Ecto neural progenitor cell (in vitro differentiated cells): ENCODE data around the gene HES2.
A peak's percentile ranks its signal among the peaks of the same experiment; 100 is the strongest.
"Not testable (repeated sequence)": the region's sequence is repeated elsewhere in the genome, so short reads cannot be mapped to it uniquely, and the experiment has no call there.

Experiments used
- DNase-seq: peaks from one replicate; pipeline ENCODE4 v3.0.0-alpha.2; 2018; ENCODE audit warnings: low spot score

Gene HES2

GRCh38 chr1:6389971-6390370 is 29.7 kb downstream of the HES2 start:
- no peak for DNase-seq

- DNase-seq: no peak
These were observed 33.3 kb downstream of the HES2 start for GRCh38 chr1:6386371-6386949.

- peak; percentile 86 for DNase-seq
These were observed 34.1 kb downstream of the HES2 start for GRCh38 chr1:6385488-6386191.

GRCh38 chr1:6384962-6385361 is 34.8 kb downstream of the HES2 start:
- DNase-seq: no peak

GRCh38 chr1:6384135-6384534 is 35.6 kb downstream of the HES2 start:
- no peak for DNase-seq

GRCh38 chr1:6380037-6380436 is 39.7 kb downstream of the HES2 start:
- DNase-seq: no peak

- DNase-seq: no peak
These were observed 41.5 kb downstream of the HES2 start for GRCh38 chr1:6378096-6378746.

GRCh38 chr1:6373961-6374720 is 45.6 kb downstream of the HES2 start:
- DNase-seq: no peak

GRCh38 chr1:6372236-6372635 is 47.5 kb downstream of the HES2 start:
- not testable (repeated sequence) for DNase-seq

- no peak for DNase-seq
These were observed 49.7 kb downstream of the HES2 start for GRCh38 chr1:6370006-6370405.

GRCh38 chr1:6367381-6368012 is 52.2 kb downstream of the HES2 start:
- no peak for DNase-seq

- no peak for DNase-seq
These were observed 54.7 kb downstream of the HES2 start for GRCh38 chr1:6365047-6365446.

- DNase-seq: peak; percentile 49
These were observed 56.4 kb downstream of the HES2 start for GRCh38 chr1:6363085-6363884.
